MCF 10A (cell line): Measurements from ENCODE around the gene CELF4. TPM values are rescaled to one million over a fixed set of nuclear protein-coding genes. Genes with fewer than 3 reads are reported as not detected.
A peak's percentile ranks its signal among the peaks of the same experiment; 100 is the strongest.

Experiments
- BruUV-seq: library from RNA; stranded (reverse); fragments of 400-500 nt; replicated peaks from 2 replicates; lab custom pipeline; 2021; lab: Mats Ljungman, UMichigan
- CTCF ChIA-PET: fragments of 300-600 bp; sonication (Branson Sonifier 250); formaldehyde crosslinking; extraction: SDS; loops from one replicate; lab custom pipeline; 2021; ENCODE audit warnings: antibody characterized with exemption, inconsistent platforms; lab: Yijun Ruan, JAX
- POLR2A ChIA-PET: fragments of 300-600, 350-650 bp; sonication (Branson Sonifier 250); formaldehyde crosslinking; extraction: SDS; loops from one replicate; lab custom pipeline; 2020; ENCODE audit warnings: antibody characterized with exemption, inconsistent platforms; lab: Yijun Ruan, JAX
- DNase-seq: peaks from one replicate; pipeline ENCODE4 v3.0.0-alpha.2; 2018; ENCODE audit not compliant: unreplicated experiment
- H3K27ac Mint-ChIP-seq: one replicate; pipeline ENCODE4 v1.8.0; 2022; ENCODE audit warnings: mild to moderate bottlenecking, low read depth, mixed read lengths; ENCODE audit not compliant: unreplicated experiment
- H3K27me3 Mint-ChIP-seq: one replicate; pipeline ENCODE4 v1.8.0; 2022; ENCODE audit warnings: mixed read lengths; ENCODE audit not compliant: insufficient read depth, unreplicated experiment
- H3K36me3 Mint-ChIP-seq: one replicate; pipeline ENCODE4 v1.8.0; 2022; ENCODE audit warnings: mild to moderate bottlenecking, moderate library complexity, mixed read lengths; ENCODE audit not compliant: insufficient read depth, unreplicated experiment
- H3K4me1 Mint-ChIP-seq: one replicate; pipeline ENCODE4 v1.8.0; 2022; ENCODE audit warnings: mixed read lengths; ENCODE audit not compliant: insufficient read depth, unreplicated experiment
- H3K4me3 Mint-ChIP-seq: one replicate; pipeline ENCODE4 v1.8.0; 2022; ENCODE audit warnings: mild to moderate bottlenecking, moderate library complexity, mixed read lengths; ENCODE audit not compliant: unreplicated experiment
- H3K9me3 Mint-ChIP-seq: one replicate; pipeline ENCODE4 v1.8.0; 2022; ENCODE audit warnings: mixed read lengths; ENCODE audit not compliant: unreplicated experiment
- intact Hi-C: fragments of 100-400 bp; cut with micrococcal nuclease; formaldehyde crosslinking; loops from 2 replicates; pipeline ENCODE4 v1.14.1; 2022
- total RNA-seq: library from RNA; stranded (reverse); gene quantifications from 2 replicates; pipeline ENCODE4 v1.2.3, GENCODE V29; 2022
- TF ChIP-seq, protein P1 (sequence below): fragments of 200-600 bp; IDR thresholded peaks from one replicate; pipeline ENCODE4 v1.8.0; 2022; ENCODE audit warnings: antibody characterized with exemption, mild to moderate bottlenecking; ENCODE audit not compliant: unreplicated experiment

The CELF4 gene
- total RNA-seq, 1 experiment from 2014 or later, result not detected

- H3K4me3 Mint-ChIP-seq, result no peak overlapping the region
- no TSS peak for BruUV-seq
- no peaks in the 10 kb centered on the region for H3K36me3 Mint-ChIP-seq
- no peaks in the 10 kb centered on the region for H3K27me3 Mint-ChIP-seq
- CTCF ChIA-PET, result no interaction called here
- no peaks in the 10 kb centered on the region for H3K4me1 Mint-ChIP-seq
- POLR2A ChIA-PET, result no interaction called here
- intact Hi-C loops, result no loop called here
- TF ChIP-seq, protein P1, sequence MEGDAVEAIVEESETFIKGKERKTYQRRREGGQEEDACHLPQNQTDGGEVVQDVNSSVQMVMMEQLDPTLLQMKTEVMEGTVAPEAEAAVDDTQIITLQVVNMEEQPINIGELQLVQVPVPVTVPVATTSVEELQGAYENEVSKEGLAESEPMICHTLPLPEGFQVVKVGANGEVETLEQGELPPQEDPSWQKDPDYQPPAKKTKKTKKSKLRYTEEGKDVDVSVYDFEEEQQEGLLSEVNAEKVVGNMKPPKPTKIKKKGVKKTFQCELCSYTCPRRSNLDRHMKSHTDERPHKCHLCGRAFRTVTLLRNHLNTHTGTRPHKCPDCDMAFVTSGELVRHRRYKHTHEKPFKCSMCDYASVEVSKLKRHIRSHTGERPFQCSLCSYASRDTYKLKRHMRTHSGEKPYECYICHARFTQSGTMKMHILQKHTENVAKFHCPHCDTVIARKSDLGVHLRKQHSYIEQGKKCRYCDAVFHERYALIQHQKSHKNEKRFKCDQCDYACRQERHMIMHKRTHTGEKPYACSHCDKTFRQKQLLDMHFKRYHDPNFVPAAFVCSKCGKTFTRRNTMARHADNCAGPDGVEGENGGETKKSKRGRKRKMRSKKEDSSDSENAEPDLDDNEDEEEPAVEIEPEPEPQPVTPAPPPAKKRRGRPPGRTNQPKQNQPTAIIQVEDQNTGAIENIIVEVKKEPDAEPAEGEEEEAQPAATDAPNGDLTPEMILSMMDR, result no peak
- H3K27ac Mint-ChIP-seq, result no peak overlapping the region
- no peak for DNase-seq
- no peaks in the 10 kb centered on the region for H3K9me3 Mint-ChIP-seq
These were observed 278.8 kb downstream of the CELF4 start for GRCh38 chr18:37286801-37287200.

DNA sequence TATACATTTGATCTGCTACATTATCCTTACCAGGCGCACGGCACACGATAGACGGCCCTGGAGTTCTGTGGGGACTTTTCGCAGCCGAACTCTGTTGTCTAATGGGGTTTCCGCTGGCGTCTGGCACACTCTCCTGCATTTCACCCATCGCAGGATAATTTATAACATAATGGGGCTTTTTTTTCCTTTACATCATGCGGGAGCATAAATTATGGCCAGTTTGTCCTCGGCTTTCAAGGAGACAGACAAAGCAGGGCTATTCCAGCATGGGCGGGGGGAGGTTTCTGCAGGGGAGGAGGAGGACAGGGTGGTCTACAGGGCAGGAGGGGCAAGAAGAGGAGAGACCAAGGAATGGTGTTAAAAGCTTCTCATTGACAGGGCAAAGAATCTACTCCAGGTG lies 279.8 kb downstream of the CELF4 start:
- POLR2A ChIA-PET, result no interaction called here
- TF ChIP-seq, protein P1, result no peak
- Mint-ChIP-seq H3K27me3 (no peaks in the 10 kb centered on the region), H3K27ac (no peak overlapping the region), H3K4me3 (no peak overlapping the region), H3K36me3 (no peaks in the 10 kb centered on the region), H3K9me3 (no peaks in the 10 kb centered on the region), H3K4me1 (no peaks in the 10 kb centered on the region)
- no peak for DNase-seq
- CTCF ChIA-PET, result interaction anchor here (1.1 kb wide), 1 partner anchor 8 kb away, joined by 4 read pairs; no protein-coding TSS in a partner anchor
- no TSS peak for BruUV-seq
- intact Hi-C loops, result no loop called here

- TF ChIP-seq, protein P1, result no peak
- no peak overlapping the region for H3K4me3 Mint-ChIP-seq
- H3K9me3 Mint-ChIP-seq, result no peaks in the 10 kb centered on the region
- H3K4me1 Mint-ChIP-seq, result no peaks in the 10 kb centered on the region
- no TSS peak for BruUV-seq
- DNase-seq, result no peak
- H3K27ac Mint-ChIP-seq, result no peak overlapping the region
- H3K27me3 Mint-ChIP-seq, result no peaks in the 10 kb centered on the region
- ChIA-PET POLR2A (no interaction called here), CTCF (no interaction called here)
- no peaks in the 10 kb centered on the region for H3K36me3 Mint-ChIP-seq
- intact Hi-C loops, result no loop called here
These were observed 281.3 kb downstream of the CELF4 start for GRCh38 chr18:37284260-37284659.

DNA sequence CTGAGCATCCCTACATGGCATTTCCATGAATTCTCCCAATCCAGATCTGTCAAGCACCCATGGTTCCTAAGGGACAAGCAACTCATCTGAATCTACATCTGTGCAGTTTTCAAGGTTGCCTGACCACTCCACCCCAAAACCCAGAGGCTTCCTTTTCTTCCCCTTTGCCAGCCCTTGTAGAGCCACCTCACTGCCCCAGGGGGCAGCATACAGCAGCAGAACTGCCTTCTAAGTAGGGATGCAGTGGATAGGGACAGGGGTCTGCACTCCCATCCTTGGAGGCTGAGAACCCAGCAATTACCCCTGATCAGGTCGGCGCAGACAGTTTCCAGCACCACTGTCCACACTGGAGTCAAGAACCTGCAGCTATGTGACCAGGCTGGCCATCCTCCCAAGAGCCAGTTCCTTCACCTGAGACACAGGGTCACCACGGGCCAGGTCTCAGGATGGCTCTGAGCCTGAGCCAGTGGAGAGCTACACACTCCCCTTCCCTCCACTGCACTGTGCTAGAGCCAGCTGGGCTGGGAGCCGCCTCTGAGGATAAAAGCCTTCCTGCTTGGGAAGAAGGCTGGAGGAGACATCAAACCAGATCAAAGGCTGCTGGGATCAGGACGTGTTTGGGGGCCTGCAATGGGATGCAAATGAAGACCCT lies 283.1 kb downstream of the CELF4 start:
- Mint-ChIP-seq H3K4me3 (no peak overlapping the region), H3K27me3 (peaks cover 12% of the 10 kb centered on the region), H3K9me3 (no peaks in the 10 kb centered on the region), H3K4me1 (no peaks in the 10 kb centered on the region), H3K36me3 (no peaks in the 10 kb centered on the region), H3K27ac (no peak overlapping the region)
- CTCF ChIA-PET, result no interaction called here
- DNase-seq, result no peak
- BruUV-seq, result no TSS peak
- TF ChIP-seq, protein P1, result peak; percentile 14
- intact Hi-C loops, result no loop called here
- POLR2A ChIA-PET, result no interaction called here
